ENCODE results near the gene HSD11B2.

The HSD11B2 gene

DNA sequence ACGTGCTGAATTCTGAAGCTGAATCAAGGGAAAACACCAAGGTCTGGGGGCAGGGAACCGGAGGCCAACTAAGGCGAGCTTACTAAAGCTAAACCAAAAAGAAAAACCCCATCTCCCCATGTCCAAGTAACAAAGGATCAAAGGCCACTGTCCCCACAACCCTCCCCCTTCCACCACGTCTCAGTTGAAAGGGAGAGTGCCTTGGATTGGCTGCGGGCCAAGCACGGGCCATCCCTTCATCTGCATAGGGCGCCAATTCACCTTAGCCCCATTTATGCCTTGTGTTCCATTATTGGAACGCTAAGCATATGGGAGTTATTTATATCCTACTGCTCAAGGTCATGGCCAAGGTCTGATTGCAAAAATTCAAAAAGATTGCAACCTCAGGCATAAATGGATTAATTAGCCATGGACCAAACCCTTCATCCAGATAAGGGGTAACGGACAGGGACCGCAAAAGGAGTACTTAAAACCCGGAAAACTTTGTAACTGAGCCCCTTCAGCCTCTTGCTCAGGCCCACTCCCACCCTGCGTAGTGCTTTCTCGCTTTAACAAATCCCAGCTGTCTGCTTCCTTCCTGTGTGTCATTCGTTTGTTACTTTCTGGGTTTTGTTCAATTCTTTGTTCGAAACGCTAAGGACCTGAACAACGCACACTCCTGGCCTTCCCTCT lies 50.8 kb downstream of the HSD11B2 start:
- no peak for DNase-seq

DNA sequence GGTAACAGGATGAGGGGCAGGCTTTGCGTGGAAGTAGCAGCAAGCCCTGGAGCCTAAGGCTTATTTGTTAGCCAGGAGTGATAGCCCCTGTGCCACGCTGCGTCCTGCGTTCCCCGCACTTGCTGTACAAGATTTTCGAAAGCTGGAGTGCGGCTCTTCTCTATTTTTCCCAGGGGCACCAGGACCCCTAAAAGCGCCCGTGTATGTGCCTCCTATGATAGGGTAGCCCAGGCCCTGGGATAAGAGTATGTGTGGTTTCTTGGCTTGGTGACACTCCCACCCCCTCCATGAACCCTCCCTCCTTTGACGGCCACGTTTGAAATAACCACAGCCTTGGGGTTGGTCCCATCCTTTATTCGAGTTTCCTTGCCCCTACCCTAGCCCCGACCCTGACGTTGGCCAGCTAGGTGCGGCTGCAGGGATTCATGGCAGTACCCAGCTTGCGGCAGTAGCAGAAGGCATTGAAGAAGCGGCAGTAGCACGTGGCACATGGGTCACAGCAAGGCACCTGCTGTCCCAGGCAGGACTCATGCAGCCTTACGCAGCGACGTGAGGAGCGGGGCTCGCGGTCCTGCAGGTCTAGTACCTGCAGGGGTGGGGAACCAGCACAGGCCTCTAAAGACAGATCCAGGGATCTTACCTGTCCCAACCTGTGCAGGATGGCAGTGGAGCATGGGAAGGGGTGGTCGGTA lies 51.5 kb downstream of the HSD11B2 start:
- DNase-seq = no peak

DNA sequence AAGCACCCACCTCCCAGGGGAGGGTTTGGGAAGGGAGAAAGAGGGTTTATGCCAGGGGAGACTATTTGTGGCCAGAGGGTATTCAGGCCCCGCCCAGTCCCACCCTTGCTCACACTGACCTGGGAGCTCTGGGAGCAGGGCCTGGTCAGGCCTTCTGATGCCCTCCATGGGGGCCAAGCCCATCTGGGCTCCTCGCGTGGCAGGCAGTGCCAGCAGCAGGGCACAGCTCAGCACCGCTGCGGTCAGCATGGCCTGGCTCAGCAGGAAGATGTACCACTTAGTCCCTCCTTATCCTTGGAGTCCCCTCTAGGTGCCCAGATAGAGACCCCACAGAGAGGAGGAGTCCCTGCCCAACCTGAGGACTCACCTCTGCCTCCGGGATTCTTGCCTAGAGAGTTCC lies 52.2 kb downstream of the HSD11B2 start, which contains the start of gene AGRP:
Gene AGRP, minus strand, starts transcription at position 398 of the 400 bp plus-strand sequence. Its CDS starts 149 bp downstream, at position 249.
- no peak for DNase-seq

DNA sequence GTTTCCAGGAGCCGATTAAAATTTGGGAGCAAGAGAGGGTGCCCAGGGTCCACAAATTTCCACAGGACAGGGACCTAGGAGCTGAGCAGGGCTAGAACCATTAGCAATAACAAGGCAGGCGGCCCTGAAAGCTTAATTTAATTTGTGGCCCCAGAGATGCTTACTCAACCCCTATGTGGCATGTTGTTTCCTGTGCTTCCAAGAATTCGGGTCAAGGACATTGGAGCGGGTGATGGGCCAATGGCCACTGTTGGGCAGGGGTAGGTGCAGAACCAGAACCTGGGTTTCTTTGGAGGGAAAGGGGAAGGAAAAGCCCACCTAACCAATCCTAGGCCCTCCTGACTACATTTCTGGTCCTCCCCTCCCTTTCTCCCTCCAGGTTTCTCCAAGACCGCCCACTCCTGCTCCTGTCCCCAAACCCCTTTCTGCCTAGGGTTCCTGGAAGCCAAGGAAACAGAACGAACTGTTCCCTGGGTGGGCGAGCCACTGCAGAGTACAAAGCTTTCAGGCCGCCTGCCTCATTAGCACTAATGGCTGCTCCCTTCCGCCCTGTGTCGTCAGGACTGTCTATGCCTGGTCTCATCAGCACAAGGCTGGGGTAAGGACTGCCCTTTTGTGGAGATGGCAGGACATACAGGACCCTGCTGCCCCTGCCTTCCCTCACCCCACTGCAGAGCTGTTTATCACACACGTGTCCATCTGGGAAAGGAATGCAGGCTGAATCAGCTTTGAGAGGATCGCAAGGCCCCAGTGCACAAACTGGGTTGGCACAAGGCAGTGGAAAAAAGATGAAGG lies 53.0 kb downstream of the HSD11B2 start:
- DNase-seq = no peak

DNA sequence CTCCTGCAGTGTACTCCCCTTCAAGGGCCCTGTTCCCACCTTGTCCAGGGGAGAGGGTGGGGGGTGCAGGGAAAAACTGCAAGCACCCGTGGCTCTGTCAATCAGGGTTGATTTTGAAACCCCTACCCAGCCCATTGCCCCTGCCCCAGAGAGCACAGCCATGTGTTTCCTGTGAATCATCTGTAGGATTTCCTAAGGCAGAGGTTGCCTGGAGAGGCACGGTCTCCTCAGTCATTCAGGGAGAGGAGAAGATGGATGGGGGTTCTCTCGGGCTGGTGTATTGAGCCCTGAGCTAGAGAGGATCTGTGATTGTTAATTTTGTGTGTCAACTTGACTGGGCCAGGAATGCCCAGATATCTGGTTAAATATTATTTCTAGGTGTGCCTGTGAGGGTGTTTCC lies 55.9 kb downstream of the HSD11B2 start:
- no peak for DNase-seq

All from activated T-cell treated with anti-CD3 and anti-CD28 coated beads for 4 hours (primary cell).